Measurements from ENCODE around the gene JAKMIP2. TPM values are rescaled to one million over a fixed set of nuclear protein-coding genes. Genes with fewer than 3 reads are reported as not detected.

Gene JAKMIP2
- total and polyA plus RNA-seq, 10 of the 15 experiments (the other 5 are each of a cell fraction or from before 2014, with no cell fraction given), result 0.51 to 1.8 (median 0.89) TPM

GRCh38 chr5:147687118-147687517 is 95.4 kb downstream of the JAKMIP2 start (continued):
- TF ChIP-seq PRDM15 (CRISPR knock-in tag; IDR thresholded peaks at IDR 0.05) (no peak), RFX5 (IDR thresholded peaks at IDR 0.05; ENCODE audit: low read depth, low read length) (no peak)

GRCh38 chr5:147686421-147686820 is 96.1 kb downstream of the JAKMIP2 start:
- no peaks in the 10 kb centered on the region for H4K20me1 ChIP-seq (ENCODE audit: control insufficient read depth, insufficient read depth)

More at GRCh38 chr5:147686421-147686820, 96.1 kb downstream of the JAKMIP2 start:
- Histone ChIP-seq H3K4me2 (ENCODE audit: control insufficient read depth, insufficient read depth) (no peak overlapping the region), H3K9ac (ENCODE audit: control insufficient read depth, insufficient read depth, low read length) (no peak overlapping the region), H3K27me3 (replicated peaks in 1 of 2; ENCODE audit: control insufficient read depth in 2 of 2, insufficient read depth in 2 of 2, low read length in 1 of 2) (no peaks in the 10 kb centered on the region), H3K36me3 (ENCODE audit: control insufficient read depth in 2 of 2, insufficient read depth in 2 of 2, low read length in 1 of 2) (no peaks in the 10 kb centered on the region), H2AFZ (ENCODE audit: control insufficient read depth, low read depth, low read length) (no peak overlapping the region), H3K4me3 (no peak overlapping the region), H3K4me1 (ENCODE audit: control insufficient read depth, insufficient read depth, low read length) (no peaks in the 10 kb centered on the region), H3K27ac (ENCODE audit: control insufficient read depth, insufficient read depth) (no peak overlapping the region), H3K9me3 (replicated peaks; ENCODE audit: control insufficient read depth, insufficient read depth, low read length) (no peaks in the 10 kb centered on the region), H3K79me2 (ENCODE audit: control insufficient read depth, insufficient read depth, low read length) (no peaks in the 10 kb centered on the region)
- BruUV-seq (replicated peaks), result no TSS peak
- ChIA-PET SMC1A (ENCODE audit: uncharacterized antibody, unreplicated experiment) (no interaction called here), RAD21 (ENCODE audit: unreplicated experiment) (no interaction called here), CTCF (no interaction called here), POLR2A (no interaction called here)
- DNase-seq (ENCODE audit: low read depth, low spot score) (no peak), ATAC-seq (no peak), FAIRE-seq (no peak)
- in situ Hi-C loops (cut with MboI), result no loop called here
- intact Hi-C loops (cut with micrococcal nuclease; ENCODE audit: unreplicated experiment), result no loop called here
- TF ChIP-seq SPI1 (IDR thresholded peaks at IDR 0.05; ENCODE audit: borderline replicate concordance, insufficient read depth, low read depth, low read length) (no peak), USF1 (IDR thresholded peaks at IDR 0.05; ENCODE audit: borderline replicate concordance, extremely low read length, insufficient read depth, low read depth, low read length) (no peak), MYC (IDR thresholded peaks at IDR 0.05; ENCODE audit: insufficient read depth, insufficient read length, insufficient replicate concordance, low read length, severe bottlenecking) (no peak), YY1 (IDR thresholded peaks at IDR 0.05; ENCODE audit: low read depth, low read length) (no peak), BHLHE40 (IDR thresholded peaks at IDR 0.05; ENCODE audit: borderline replicate concordance in 1 of 2, low read depth in 2 of 2, low read length in 1 of 2) (no peak), CBX5 (IDR thresholded peaks at IDR 0.05; ENCODE audit: low read depth) (no peak)
- 58% methylated on average over 2 of the region's 2 CpGs for WGBS (ENCODE audit: insufficient coverage, insufficient replicate concordance, low lambda C conversion rate, missing lambda C conversion rate)

Data from GM12878 (cell line).